ENCODE data around the gene DDI1.

The DDI1 gene

GRCh38 chr11:104078245-104078644 lies 41.8 kb downstream of the DDI1 start:
- no peak for DNase-seq (ENCODE audit: low read depth in 3 of 3)

GRCh38 chr11:104078995-104079394 lies 42.6 kb downstream of the DDI1 start:
- no peak for DNase-seq (ENCODE audit: low read depth in 3 of 3)

- no peak for DNase-seq (ENCODE audit: low read depth in 3 of 3)
Measured at GRCh38 chr11:104086621-104087020, 50.2 kb downstream of the DDI1 start.
